ENCODE results near the gene PRKCZ.

- TF ChIP-seq POLR2A (IDR thresholded peaks at IDR 0.05) (no peak), CTCF (IDR thresholded peaks at IDR 0.05) (no peak)
Observed at GRCh38 chr1:2177946-2178538, 127.8 kb downstream of the PRKCZ start.

Measured in uterus (tissue), 2 donors.